GM13977 (cell line): ENCODE results near the gene RABAC1.

Source experiments
- DNase-seq: peaks from one replicate; pipeline ENCODE4 v3.0.0; 2012; ENCODE audit warnings: low spot score
- in situ Hi-C: fragments of 300-500 bp; cut with MboI; formaldehyde crosslinking; loops from one replicate; pipeline ENCODE4 v1.12.0; 2022; ENCODE audit warnings: low sequenced_read_pairs, low pct_unique_long_range_greater_than_20kb, mixed read lengths, inconsistent platforms; ENCODE audit not compliant: unreplicated experiment
- TF ChIP-seq, protein P1 (sequence below): IDR thresholded peaks from 2 replicates; pipeline ENCODE4 v1.5.1; 2012; ENCODE audit warnings: mild to moderate bottlenecking, control low read depth; ENCODE audit not compliant: insufficient read depth; ENCODE audit errors: extremely low read depth, missing control alignments

Gene RABAC1

GRCh38 chr19:41990028-41990427 lies 30.9 kb upstream of the RABAC1 start:
- TF ChIP-seq, protein P1, sequence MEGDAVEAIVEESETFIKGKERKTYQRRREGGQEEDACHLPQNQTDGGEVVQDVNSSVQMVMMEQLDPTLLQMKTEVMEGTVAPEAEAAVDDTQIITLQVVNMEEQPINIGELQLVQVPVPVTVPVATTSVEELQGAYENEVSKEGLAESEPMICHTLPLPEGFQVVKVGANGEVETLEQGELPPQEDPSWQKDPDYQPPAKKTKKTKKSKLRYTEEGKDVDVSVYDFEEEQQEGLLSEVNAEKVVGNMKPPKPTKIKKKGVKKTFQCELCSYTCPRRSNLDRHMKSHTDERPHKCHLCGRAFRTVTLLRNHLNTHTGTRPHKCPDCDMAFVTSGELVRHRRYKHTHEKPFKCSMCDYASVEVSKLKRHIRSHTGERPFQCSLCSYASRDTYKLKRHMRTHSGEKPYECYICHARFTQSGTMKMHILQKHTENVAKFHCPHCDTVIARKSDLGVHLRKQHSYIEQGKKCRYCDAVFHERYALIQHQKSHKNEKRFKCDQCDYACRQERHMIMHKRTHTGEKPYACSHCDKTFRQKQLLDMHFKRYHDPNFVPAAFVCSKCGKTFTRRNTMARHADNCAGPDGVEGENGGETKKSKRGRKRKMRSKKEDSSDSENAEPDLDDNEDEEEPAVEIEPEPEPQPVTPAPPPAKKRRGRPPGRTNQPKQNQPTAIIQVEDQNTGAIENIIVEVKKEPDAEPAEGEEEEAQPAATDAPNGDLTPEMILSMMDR: no peak
- no peak for DNase-seq
- in situ Hi-C loops: no loop called here

DNA sequence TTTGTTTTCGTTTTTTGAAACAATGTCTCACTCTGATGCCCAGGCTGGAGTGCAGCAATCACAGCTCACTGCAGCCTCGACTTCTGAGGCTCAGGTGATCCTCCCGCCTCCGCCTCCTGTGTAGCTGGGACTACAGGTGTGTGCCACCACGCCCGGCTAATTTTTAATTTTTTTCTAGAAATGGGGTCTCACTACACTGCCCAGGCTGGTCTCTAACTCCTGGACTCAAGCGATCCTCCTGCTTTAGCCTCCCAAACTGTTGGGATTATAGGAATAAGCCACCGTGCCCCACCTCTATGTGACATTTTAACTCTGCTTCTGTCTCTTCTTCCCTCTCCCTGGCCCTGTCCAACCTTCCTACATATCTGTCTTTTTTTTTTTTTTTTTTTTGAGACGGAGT lies 29.8 kb upstream of the RABAC1 start:
- DNase-seq: no peak
- in situ Hi-C loops: no loop called here
- TF ChIP-seq, protein P1: no peak

DNA sequence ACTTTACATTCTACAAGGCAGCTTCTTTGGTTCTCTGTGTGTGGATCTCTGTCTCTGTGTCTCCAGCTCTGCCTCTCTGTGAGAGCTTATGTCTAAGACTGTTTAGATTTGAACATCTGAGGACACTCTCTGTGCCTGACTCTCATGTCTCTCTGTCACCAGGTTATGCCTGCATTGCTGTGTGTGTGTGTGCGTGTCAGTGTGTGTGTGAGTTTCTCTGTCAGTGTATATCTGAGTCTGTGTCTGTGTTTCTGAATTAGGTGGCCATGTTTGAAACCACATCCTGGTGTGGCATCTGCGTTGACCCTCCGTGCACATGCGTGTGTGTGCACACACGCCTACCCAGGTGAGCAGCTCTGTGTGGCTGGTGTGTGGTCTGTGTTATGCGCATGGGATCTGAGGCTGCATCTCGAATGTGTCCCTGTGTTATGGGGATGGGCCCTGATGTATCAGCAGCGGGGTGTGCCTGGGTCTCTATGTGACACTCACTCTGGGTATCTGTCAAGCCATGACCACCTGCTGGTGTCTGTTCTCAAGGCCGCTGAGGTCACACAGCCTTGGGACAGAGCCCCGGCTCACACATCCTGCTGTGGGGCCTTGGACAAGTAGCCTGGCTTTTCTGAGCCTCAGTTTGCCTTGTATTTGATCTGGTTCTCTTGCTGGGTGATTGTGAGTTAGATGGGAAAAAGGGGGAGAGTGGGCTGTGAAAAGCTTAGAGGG lies 28.2 kb upstream of the RABAC1 start:
- DNase-seq: no peak
- in situ Hi-C loops: no loop called here
- TF ChIP-seq, protein P1: no peak

DNA sequence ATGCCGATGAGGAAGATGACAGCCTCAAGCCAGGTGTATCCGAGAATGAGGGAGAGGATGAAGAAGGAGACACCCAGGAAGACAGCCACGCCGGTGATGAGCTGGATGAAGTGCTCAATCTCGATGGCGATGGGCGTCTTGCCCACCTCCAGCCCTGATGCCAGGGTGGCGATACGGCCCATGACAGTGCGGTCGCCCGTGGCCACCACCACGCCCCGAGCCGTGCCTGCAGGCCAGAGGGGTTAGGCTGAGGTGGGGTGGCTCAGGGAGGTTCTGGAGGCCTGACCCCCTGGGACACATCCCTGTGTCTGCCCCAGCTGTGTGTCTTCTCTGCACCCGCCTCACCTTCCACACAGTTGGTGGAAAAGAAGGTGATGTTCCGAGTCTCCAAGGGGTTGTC lies 25.8 kb upstream of the RABAC1 start:
- TF ChIP-seq, protein P1: no peak
- no peak for DNase-seq
- in situ Hi-C loops: no loop called here

DNA sequence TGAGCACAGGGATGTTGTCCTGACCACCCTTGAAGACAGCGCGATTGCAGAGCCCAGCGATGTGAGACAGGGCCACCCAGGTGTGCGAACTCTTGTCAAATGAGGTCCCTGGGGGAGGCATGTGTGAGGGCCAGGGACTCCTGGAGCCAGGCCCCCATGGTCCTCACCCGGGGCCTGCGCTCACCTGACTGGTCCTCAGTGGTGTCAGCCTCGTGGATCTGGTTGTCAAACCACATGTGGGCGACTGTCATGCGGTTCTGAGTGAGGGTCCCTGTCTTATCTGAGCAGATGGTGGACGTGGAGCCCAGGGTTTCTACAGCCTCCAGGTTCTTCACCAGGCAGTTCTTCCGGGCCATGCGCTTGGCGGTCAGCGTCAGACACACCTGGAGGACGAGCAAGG lies 22.6 kb upstream of the RABAC1 start:
- in situ Hi-C loops: no loop called here
- no peak for DNase-seq
- TF ChIP-seq, protein P1: no peak

DNA sequence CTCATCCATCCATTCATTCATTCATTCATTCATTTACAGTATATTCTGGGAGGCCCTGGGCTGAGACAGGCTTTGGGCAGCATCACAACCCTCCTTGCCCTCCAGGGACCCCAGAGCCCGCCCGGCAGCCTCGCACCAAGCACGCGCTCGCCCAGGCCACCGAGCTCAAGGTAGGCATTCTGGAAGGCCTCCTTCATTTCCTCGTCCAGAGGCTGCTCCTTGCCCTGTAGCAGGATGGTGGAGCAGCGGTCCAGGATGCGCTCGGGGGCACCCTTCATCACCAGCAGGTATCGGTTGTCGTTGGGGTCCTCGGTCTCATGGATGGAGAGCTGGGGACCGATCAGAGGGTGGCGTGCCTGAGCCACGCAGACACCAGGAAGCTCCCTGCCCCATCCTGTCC lies 19.3 kb upstream of the RABAC1 start:
- no peak for DNase-seq
- in situ Hi-C loops: no loop called here
- TF ChIP-seq, protein P1: no peak

DNA sequence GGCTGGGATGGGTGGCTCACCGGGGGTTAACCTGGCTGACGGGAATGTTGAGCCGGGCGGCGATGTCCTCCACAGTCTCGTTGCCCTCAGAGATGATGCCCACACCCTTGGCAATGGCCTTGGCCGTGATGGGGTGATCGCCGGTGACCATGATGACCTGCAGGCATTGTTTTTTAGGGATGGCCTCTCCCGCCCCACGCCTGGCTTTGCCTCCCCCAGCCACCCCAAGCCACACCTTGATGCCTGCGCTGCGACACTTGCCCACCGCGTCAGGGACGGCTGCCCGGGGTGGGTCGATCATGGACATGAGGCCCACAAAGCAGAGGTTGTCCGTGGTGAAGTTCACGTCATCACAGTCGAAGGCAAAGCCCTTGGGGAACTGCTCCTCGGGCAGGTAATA lies 18.8 kb upstream of the RABAC1 start:
- TF ChIP-seq, protein P1: no peak
- DNase-seq: no peak
- in situ Hi-C loops: no loop called here
